SH-SY5Y (cell line): ENCODE results near the gene KCNK10.

Experiments used
- GATA2 ChIP-seq: IDR thresholded peaks from 2 replicates; pipeline ENCODE4 v1.6.1; 2011; ENCODE audit warnings: mild to moderate bottlenecking, low read depth, low read length
- GATA3 ChIP-seq: IDR thresholded peaks from 2 replicates; pipeline ENCODE4 v1.6.1; 2011; ENCODE audit warnings: low read depth, mild to moderate bottlenecking, low read length, moderate library complexity

DNA sequence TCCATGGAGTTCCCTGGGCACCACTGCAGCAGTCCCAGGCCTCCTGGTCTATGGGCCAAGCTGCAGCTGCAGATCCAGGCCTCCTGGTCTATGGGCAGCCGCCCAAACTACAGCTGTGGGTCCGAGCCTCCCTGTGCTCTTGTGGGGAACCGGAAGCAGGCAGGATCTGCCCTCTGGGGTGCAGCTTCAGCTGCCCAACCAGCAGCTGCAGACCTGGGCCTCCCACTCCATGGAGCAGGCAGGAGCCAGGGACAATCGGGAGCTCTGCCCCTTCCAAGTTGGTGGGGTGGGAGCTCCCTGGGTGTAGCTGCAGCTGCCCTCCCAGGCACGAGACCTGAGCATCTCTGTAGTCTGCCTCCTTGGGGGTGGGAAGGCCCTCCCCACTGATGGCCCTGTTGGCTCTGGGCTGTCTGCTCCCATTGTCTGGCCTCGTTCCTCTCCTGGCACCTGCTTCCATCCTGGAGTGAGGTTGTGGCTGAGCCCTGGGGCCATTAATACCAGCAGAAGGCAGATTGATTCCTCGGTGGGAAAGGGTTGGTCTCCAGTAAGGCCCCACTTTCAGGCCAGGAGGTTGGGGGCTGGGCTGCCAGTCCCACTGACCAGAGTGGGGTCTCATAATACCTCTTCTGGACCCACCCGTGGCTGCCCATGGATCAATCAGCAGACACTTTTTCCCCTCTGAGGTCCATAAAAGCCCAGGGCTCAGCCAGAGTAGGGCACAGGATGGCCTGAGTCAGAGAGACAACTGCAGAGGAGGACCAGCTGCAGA is 176.0 kb downstream of the KCNK10 start:
- TF ChIP-seq GATA2: no peak
- no peak for TF ChIP-seq GATA3
